Testis (tissue), 3 donors: ENCODE results near the gene WDR13. TPM values are rescaled to one million over a fixed set of nuclear protein-coding genes. Genes with fewer than 3 reads are reported as not detected.

Experiments
- DNase-seq: peaks from one replicate; pipeline ENCODE4 v3.0.0-alpha.2; 2019
- H3K27ac ChIP-seq, 2 donors: fragments of 200-600 bp; sonication (generic); one replicate each; pipeline ENCODE4 v1.5.1; 2019
- H3K27me3 ChIP-seq: fragments of 200-600 bp; sonication (generic); one replicate; pipeline ENCODE4 v1.5.1; 2019
- H3K36me3 ChIP-seq: fragments of 200-600 bp; sonication (generic); one replicate; pipeline ENCODE4 v1.5.1; 2017; ENCODE audit warnings: low read depth; ENCODE audit errors: missing control alignments
- H3K4me1 ChIP-seq: fragments of 200-600 bp; sonication (generic); one replicate; pipeline ENCODE4 v1.5.1; 2019
- H3K4me3 ChIP-seq, 2 donors: fragments of 200-600 bp; sonication (generic); one replicate each; pipeline ENCODE4 v1.5.1; 2017 to 2019
- H3K9me3 ChIP-seq: fragments of 200-600 bp; sonication (generic); one replicate; pipeline ENCODE4 v1.5.1; 2017
- CTCF ChIP-seq, 3 experiments: fragments of 450-650 bp in 2 of 3; fragments of 200-600 bp in 1 of 3; sonication (generic) in 1 of 3; IDR thresholded peaks; one replicate each; pipeline ENCODE4 v1.5.1; 2016 to 2019; ENCODE audit warnings: antibody characterized with exemption in 3 of 3, mild to moderate bottlenecking in 2 of 3, moderate library complexity in 1 of 3
- POLR2A ChIP-seq: fragments of 450-650 bp; IDR thresholded peaks from one replicate; pipeline ENCODE4 v1.6.1; 2017; ENCODE audit warnings: antibody characterized with exemption, mild to moderate bottlenecking, moderate library complexity
- WGBS, 2 donors: methylation state at CpG; one replicate each; pipeline ENCODE4 v1.1.5; 2018; 5-methylcytosine and 5-hydroxymethylcytosine counted together
- intact Hi-C: fragments of 100-400 bp; cut with DNase I; formaldehyde crosslinking; loops from one replicate; pipeline ENCODE4 v1.15.1; 2023; ENCODE audit warnings: low total_unique reads
- polyA plus RNA-seq: library from polyadenylated mRNA; stranded (reverse); fragments of 350-450 nt; fragmentation: Illumina TruSeq; extraction: RNeasy Lipid Tissue Mini Kit (QIAGEN cat#74804); gene quantifications from one replicate; pipeline ENCODE4 v1.2.3, GENCODE V29; 2014; ENCODE audit warnings: low read depth, low replicate concordance; ENCODE audit not compliant: insufficient read depth
- total RNA-seq, 2 donors: library from RNA; depleted of rRNA; stranded (reverse); fragments of >200 nt; gene quantifications; one replicate each; pipeline ENCODE4 v1.2.3, GENCODE V29; 2016

The WDR13 gene
- total and polyA plus RNA-seq, 3 donors from 2014 or later, result 69.6 to 148 (median 109) TPM

DNA sequence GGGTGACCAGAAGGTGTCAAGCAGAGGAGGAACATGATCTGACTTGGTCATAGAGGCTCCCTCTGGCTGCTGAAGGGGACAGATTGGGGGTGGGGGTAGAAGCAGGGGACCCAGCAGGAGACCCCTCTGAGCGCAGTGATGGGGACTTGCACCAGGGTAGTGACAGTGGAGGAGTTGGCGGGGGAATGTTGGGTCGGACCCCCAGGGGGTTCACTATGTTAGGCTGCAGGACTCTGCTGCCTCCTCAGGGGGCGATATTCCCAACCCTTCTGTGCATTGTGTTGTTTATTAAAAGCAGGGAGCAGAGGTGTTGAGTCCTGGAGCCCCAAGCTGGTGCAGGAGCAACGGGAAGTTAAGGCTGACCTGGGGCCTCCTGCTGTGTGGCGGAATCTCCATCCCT, 8.8 kb downstream of the WDR13 start:
- 65 to 77% methylated on average over 6 of the region's 6 CpGs for WGBS, 2 donors
- H3K4me1 ChIP-seq, result no peaks in the 10 kb centered on the region
- H3K27ac ChIP-seq, result no peak overlapping the region
- TF ChIP-seq CTCF (IDR thresholded peaks at IDR 0.05) (no peak), POLR2A (no peak)
- no peak for DNase-seq
- H3K27me3 ChIP-seq, result no peaks in the 10 kb centered on the region
- intact Hi-C loops, result no loop called here
- no peaks in the 10 kb centered on the region for H3K36me3 ChIP-seq
- H3K9me3 ChIP-seq, result no peaks in the 10 kb centered on the region
- H3K4me3 ChIP-seq, result no peak overlapping the region

GRCh38 chrX:48611703-48612102, 14.4 kb downstream of the WDR13 start:
- no peaks in the 10 kb centered on the region for H3K27me3 ChIP-seq
- no peak for TF ChIP-seq POLR2A
- TF ChIP-seq CTCF (IDR thresholded peaks at IDR 0.05), result no peak
- no peaks in the 10 kb centered on the region for H3K9me3 ChIP-seq
- H3K4me3 ChIP-seq, result no peak overlapping the region
- 43 to 66% methylated on average over 2 of the region's 2 CpGs for whole genome bisulfite sequencing, 2 donors
- H3K4me1 ChIP-seq, result no peaks in the 10 kb centered on the region
- H3K36me3 ChIP-seq, result no peaks in the 10 kb centered on the region
- no peak for DNase-seq
- intact Hi-C loops, result no loop called here
- no peak overlapping the region for H3K27ac ChIP-seq

GRCh38 chrX:48613502-48614160, 16.3 kb downstream of the WDR13 start:
- no peaks in the 10 kb centered on the region for H3K36me3 ChIP-seq
- no peaks in the 10 kb centered on the region for H3K9me3 ChIP-seq
- no peak overlapping the region for H3K27ac ChIP-seq
- H3K4me3 ChIP-seq, result no peak overlapping the region
- DNase-seq, result no peak
- WGBS, 2 donors, result 83 to 90% methylated on average over 3 to 6 of the region's 6 CpGs
- no peaks in the 10 kb centered on the region for H3K4me1 ChIP-seq
- no peaks in the 10 kb centered on the region for H3K27me3 ChIP-seq
- TF ChIP-seq CTCF (IDR thresholded peaks at IDR 0.05) (no peak), POLR2A (no peak)
- intact Hi-C loops, result no loop called here

GRCh38 chrX:48616576-48616975, 19.3 kb downstream of the WDR13 start:
- Histone ChIP-seq H3K36me3 (no peaks in the 10 kb centered on the region), H3K4me3 (no peak overlapping the region), H3K4me1 (no peaks in the 10 kb centered on the region), H3K27me3 (no peaks in the 10 kb centered on the region), H3K27ac (no peak overlapping the region), H3K9me3 (no peaks in the 10 kb centered on the region)
- DNase-seq, result no peak
- WGBS, 2 donors, result 51 to 58% methylated on average over 4 to 5 of the region's 5 CpGs
- TF ChIP-seq CTCF (IDR thresholded peaks at IDR 0.05) (no peak), POLR2A (no peak)
- intact Hi-C loops, result no loop called here
